Measurements from ENCODE around the gene SVIP.

The SVIP gene

GRCh38 chr11:22786475-22786874, 43.1 kb downstream of the SVIP start:
- no peak for DNase-seq (ENCODE audit: low read depth)
- H3K4me3 ChIP-seq (ENCODE audit: control insufficient read depth, low read depth, low read length), result no peak overlapping the region

GRCh38 chr11:22785251-22785650, 44.4 kb downstream of the SVIP start:
- TF ChIP-seq CTCF (IDR thresholded peaks at IDR 0.05; ENCODE audit: control insufficient read depth, insufficient read depth, low read depth, low read length, missing control alignments), result no peak
- DNase-seq (ENCODE audit: low read depth), result no peak
- H3K4me3 ChIP-seq (ENCODE audit: control insufficient read depth, low read depth, low read length), result no peak overlapping the region

More at GRCh38 chr11:22786475-22786874, 43.1 kb downstream of the SVIP start:
- TF ChIP-seq CTCF (IDR thresholded peaks at IDR 0.05; ENCODE audit: control insufficient read depth, insufficient read depth, low read depth, low read length, missing control alignments), result no peak

- H3K4me3 ChIP-seq (ENCODE audit: control insufficient read depth, low read depth, low read length), result no peak overlapping the region
- DNase-seq (ENCODE audit: low read depth), result no peak
- no peak for TF ChIP-seq CTCF (IDR thresholded peaks at IDR 0.05; ENCODE audit: control insufficient read depth, insufficient read depth, low read depth, low read length, missing control alignments)
Measured at GRCh38 chr11:22780952-22781593, 48.5 kb downstream of the SVIP start.

DNA sequence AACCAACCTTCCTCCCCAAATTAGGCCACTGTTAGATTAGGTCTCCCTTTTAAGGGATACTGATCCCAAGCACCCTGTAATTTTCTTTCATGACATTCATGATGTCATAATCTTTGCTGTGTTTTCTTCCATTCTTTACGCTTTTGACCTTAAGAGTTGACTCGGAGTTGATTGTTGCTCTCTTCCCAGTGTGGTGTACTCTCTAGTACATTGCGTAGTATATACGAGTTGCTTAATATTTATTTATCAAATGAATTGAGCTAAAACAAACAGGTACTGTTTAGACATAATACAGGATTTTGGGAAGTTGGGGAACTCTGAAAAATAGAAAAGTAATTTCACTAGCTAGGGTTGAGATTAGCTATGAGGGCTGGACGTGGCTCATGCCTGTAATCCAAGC, 49.8 kb downstream of the SVIP start:
- no peak overlapping the region for H3K4me3 ChIP-seq (ENCODE audit: control insufficient read depth, low read depth, low read length)
- DNase-seq (ENCODE audit: low read depth), result no peak
- TF ChIP-seq CTCF (IDR thresholded peaks at IDR 0.05; ENCODE audit: control insufficient read depth, insufficient read depth, low read depth, low read length, missing control alignments), result no peak

GRCh38 chr11:22778642-22779041, 51.0 kb downstream of the SVIP start:
- TF ChIP-seq CTCF (IDR thresholded peaks at IDR 0.05; ENCODE audit: control insufficient read depth, insufficient read depth, low read depth, low read length, missing control alignments), result no peak
- no peak overlapping the region for H3K4me3 ChIP-seq (ENCODE audit: control insufficient read depth, low read depth, low read length)
- no peak for DNase-seq (ENCODE audit: low read depth)

GRCh38 chr11:22775248-22775647, 54.4 kb downstream of the SVIP start:
- TF ChIP-seq CTCF (IDR thresholded peaks at IDR 0.05; ENCODE audit: control insufficient read depth, insufficient read depth, low read depth, low read length, missing control alignments), result no peak
- no peak for DNase-seq (ENCODE audit: low read depth)
- no peak overlapping the region for H3K4me3 ChIP-seq (ENCODE audit: control insufficient read depth, low read depth, low read length)
